Endothelial cell of hepatic sinusoid (primary cell): ENCODE data around the gene NR2F6.
"Not testable (repeated sequence)": the region's sequence is repeated elsewhere in the genome, so short reads cannot be mapped to it uniquely, and the experiment has no call there.

Source experiments
- in situ Hi-C: cut with HindIII; loops from 2 replicates; pipeline ENCODE4 v1.10.0; 2017; ENCODE audit warnings: low sequenced_read_pairs

NR2F6 gene

DNA sequence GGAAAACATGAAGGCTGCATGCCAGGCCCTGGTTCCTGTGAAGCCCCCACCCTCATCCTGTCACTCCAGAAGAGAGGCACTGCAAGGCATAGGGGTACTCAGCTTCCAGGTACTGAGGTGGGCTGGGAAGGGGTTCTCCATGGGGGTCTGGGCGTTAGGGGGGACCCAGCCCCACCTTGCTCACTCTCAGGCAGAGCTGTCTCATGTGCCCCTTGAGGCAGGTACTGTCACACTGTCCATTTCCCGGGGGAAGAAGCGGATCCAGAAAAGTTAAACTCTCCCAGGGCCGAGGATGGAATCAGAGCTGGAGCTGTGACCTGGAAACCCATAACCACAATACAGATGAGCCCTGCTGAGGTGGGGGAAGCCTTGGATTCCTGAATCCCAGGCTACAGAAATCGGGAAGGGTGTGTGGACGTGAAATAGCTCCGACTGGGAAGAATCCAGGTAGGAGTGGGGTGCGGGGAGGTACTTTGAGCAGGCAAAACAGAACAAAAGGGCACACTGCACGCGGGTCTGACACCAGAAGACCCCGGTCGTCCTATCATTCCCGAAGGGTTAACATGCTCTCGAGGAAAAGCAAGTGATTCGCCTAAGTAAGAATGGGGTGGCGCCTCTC lies 31.1 kb downstream of the NR2F6 start:
- in situ Hi-C loops: no loop called here

DNA sequence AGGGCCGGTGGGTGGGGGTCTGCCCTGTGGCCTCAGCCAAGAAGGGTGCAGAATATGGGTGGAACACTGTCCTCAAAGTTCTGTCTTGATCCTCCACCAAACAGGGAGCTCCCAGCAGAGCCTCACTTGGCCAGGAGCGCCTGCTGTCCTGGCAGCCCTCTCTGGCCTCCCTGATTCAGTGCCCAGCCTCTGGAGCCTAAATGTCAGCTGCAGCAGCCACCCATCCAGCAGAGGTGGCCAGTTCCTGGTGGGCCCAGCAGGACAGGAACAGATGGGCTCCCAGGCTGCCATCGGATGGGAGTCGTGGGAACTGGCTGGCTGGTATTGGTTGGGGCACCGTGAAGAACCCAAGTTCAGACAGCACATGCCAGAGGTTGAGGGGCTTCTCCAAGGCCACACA lies 32.4 kb downstream of the NR2F6 start:
- in situ Hi-C loops: no loop called here

DNA sequence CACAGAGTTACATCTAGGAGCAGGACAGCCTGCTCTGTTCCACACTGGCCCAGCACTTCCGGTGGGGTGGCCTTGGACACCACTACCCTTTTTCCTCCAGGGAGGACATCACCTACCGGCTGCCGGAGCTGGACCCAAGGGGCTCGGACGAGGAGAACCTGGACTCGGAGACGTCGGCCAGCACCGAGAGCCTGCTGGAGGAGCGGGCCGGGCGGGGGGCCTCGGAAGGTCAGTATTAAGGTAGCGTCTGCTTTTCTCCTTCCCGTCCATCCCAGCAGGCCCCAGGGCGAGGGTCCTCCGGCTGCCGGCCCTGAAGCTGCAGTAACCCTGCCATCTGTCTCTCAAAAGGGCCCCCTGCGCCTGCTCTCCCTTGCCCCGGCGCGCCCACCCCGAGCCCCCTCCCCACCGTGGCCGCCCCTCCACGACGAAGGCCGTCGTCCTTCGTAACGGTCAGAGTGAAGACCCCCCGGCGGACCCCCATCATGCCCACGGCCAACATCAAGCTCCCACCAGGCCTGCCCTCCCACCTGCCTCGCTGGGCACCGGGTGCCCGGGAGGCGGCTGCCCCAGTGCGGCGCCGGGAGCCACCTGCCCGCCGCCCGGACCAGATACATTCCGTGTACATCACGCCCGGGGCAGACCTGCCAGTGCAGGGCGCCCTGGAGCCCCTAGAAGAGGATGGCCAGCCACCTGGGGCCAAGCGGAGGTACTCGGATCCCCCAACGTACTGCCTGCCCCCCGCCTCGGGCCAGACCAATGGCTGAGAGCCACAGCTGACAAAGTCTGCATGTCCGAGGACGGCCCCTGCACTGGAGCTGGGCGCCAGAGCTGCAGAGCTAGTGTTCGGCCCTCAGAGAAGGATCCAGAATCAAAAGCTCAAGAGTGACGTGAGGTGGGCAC lies 33.9 kb downstream of the NR2F6 start:
- in situ Hi-C loops: no loop called here

DNA sequence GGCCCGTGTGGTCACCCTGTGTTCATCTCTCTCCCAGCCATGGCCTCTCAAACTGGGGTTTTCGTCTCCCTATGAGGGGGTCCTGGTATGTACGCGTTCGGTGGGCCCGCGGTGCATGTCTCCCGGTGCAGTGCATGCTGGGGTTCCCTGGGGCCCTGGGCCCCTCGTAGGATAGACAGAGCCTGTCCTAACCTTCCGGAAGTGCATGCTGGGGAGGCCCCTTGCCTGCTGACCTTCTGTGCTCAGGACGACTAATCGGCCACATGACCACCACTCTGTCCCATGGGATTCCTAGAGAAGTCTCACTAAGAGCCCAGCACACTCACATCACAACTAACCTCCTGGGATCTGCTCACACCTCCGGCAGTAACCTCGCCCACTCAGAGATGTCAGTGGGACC lies 35.4 kb downstream of the NR2F6 start:
- in situ Hi-C loops: no loop called here

DNA sequence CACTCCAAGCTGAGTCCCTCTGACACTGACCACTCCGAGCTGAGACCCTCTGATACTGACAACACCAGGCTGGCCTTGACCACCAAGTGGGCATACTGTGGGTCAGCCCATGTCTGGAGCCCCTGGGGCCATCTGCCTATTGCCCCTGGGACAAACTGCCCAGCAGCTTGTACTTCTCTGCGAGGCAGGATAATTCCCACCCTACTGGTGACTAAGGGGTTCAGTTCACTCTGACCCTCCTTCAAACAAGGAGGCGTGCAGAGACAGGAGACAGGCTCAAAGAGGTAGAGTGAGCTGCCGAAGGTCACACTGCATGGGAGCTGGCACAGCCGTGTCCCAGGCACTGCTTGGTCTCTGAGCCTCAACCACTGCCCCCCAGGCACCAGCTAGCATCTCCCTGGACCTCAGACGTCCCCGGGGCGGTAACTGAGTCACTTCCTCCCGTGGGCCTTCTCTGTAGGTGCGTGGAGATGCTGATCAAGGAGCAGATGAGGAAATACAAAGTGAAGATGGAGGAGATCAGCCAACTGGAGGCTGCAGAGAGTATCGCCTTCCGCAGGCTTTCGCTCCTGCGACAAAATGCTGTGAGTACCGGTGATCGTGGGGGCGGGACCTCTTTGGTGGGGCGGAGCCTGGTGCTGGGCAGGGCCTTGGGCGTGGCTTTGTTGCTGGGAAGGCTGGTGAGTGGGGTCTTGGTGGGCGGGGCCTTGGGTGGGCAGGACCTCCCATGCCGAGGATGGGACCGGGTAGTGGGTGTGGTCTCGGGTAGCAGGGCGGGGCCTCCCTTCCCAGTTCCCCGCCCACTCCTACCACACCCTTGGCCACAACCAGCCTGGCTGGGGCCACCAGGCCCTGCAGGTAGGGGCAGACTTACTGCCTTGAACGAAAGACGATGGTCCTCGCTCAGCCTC lies 36.3 kb downstream of the NR2F6 start:
- in situ Hi-C loops: no loop called here

DNA sequence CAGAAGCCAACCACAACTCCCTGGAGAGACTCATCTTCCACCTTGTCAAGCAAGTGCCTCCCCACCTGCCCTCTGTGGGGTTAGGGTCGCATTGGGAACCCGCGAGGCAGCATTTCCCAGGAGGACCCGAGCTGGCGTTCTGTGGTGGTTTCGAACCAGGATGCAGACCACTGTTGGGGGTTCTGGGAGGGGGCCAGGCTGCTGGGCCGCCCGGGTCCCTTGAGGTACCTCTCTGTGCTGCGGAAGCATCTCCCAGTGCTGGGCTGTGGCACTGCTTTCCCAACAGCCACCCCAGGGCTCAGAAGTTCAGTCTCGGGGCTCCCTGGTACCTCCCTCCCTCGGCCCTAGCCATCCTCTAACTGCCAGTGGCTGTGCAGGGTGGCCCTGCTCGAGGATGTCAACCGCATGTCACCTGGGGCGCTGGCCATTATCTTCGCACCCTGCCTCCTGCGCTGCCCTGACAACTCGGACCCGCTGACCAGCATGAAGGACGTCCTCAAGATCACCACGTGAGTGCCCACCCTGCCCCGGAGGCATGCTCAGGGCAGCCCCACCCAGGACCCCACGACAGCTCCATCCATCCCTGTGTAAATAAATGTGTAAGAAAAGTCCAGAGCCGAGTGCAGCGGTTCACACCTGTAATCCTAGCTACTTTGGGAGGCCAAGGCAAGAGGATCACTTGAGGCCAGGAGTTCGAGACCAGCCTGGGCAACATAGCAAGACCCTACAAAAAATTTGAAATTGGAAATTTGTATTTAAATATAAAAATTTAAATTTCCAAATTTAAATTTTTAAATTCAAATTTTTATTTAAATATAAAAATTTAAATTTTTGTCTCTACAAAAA lies 38.8 kb downstream of the NR2F6 start:
- in situ Hi-C loops: no loop called here

DNA sequence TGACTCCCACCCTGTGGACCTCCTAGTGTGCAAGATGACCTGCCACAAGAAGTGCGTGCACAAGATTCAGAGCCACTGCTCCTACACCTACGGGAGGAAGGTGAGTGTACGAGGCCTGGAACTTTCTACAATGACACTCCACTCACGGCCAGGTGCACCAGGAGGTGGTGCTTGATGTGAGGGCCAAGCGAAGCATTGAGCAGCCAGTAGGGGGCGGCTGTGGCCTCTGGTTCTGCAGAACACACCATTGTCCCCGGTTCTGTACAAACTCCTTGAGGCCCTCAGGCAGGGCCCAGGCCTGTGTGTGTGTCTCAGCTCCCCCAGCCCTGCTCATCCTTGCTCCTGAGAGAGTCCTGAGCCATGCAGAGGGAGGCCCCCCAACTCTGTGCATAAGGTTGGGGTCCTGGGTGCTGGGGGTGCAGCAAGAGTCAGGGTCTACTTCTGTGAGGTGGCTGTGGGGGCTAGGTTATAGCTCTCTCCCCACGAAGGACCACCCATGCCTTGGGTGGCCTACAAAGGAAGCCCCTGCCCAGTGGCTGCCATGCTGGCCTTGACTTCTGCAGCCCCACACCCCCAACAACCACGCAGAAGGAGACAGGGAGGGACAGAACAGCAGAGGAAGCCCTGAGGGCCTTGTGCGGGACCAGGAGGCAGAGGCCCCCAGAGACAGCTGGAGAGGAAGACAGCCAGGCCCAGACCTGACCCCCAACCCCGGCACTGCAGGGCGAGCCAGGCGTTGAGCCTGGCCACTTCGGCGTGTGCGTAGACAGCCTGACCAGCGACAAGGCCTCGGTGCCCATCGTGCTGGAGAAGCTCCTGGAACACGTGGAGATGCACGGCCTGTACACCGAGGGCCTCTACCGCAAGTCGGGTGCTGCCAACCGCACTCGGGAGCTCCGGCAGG lies 40.2 kb downstream of the NR2F6 start:
- in situ Hi-C loops: no loop called here

DNA sequence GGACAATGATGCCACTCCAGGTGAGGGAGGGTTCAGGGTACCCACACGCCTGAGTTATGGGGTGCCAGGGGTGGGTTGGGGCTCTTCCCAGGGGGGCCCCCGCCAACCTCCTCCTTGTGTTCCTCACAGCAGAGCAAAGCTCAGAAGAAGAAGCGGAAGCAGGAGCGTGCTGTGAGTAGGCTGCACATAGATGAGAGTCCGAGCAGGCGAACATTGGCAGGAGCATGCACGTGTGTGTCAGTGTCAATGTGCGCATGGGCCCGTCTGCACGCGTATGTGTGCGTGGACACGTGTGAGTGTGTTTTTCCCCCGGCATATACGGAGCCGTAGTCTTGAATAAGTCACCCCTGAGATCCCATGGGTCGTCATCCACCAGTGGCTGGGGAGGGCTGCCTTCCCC lies 43.0 kb downstream of the NR2F6 start:
- in situ Hi-C loops: no loop called here

DNA sequence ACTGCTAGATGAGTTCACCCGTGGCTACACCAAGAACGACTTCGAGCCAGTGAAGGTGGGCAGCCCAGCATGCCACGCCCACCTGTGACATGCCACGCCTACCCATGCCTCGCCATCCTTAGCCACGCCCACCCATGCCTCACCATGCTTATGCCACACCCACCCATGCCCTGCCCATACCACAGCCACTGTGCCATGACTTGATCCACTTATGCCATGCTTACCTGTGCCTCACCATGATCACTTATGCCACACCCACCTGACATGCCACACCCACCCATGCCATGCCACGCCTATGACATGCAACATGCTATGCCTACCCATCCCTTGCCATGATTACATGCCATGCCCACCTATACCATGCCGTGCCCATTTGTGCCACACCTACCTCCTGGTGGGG lies 43.5 kb downstream of the NR2F6 start:
- in situ Hi-C loops: no loop called here

DNA sequence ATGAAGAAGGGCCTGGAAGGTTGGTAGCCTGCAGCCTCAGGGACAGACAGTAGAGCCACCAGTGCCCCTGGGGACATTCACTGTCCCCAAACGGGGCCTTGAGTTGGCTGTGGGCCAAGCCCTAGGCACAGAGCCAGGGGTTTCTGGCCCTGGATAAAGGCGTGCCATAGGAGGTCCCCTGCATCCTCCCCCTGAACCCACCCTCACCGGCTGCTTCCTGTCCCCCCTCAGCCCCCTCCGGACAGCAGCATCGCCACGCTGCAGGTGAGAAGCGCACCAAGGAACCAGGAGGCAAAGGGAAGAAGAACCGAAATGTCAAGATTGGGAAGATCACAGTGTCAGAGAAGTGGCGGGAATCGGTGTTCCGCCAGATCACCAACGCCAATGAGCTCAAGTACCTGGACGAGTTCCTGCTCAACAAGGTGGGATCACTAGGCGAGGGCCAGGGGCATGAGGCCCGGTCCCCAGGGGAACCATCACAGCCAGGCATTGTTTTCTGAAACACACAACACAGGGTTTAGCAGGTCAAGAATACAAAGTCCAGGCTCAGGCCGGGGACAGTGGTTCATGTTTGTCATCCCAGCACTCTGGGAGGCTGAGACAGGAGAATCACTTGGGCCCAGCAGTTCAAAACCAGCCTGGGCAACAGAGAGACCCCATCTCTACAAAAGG lies 45.2 kb downstream of the NR2F6 start:
- in situ Hi-C loops: no loop called here

DNA sequence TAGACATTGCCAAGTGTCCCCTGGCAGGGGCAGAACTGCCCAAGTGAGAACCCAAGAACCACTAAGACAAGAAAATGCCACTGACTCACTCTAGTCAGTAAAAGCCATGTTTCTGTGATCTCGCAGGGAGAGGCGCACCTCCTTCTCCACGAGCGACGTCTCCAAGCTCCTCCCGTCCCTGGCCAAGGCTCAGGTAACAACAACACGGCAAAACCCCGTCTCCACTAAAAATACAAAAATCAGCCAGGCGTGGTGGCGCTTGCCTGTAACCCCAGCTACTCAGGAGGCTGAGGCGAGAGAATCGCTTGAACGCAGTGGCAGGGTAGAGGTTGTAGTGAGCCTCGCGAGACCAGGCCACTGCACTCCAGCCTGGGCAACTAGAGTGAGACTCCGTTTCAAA lies 48.1 kb downstream of the NR2F6 start:
- in situ Hi-C loops: no loop called here

DNA sequence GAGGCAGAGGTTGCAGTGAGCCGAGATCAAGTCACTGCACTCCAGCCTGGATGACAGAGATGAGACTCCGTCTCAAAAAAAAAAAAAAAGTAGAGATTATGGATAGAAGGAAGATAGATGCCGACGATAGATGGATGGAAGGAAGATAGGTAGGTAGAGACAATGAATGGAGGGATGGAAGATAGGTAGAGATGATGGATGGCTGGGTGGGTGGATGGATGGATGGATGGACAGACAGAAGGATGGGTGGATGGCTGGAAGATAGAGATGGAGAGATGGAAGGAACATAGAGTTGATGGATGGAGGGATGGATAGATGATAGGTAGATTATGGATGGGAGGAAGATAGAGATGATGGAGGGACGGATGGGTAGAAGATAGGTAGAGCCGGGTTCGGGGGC lies 49.1 kb downstream of the NR2F6 start:
- in situ Hi-C loops: no loop called here

DNA sequence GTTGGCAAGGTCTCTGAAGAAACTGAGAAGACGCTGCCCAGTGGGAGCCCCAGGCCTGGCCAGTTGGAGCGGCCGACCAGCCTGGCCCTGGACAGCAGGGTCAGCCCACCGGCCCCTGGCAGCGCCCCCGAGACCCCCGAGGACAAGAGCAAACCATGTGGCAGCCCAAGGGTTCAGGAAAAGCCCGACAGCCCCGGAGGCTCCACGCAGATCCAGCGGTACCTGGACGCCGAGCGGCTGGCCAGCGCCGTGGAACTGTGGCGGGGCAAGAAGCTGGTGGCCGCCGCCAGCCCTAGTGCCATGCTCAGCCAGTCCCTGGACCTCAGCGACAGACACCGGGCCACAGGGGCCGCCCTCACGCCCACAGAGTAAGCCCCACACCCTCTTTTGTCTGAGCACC lies 50.6 kb downstream of the NR2F6 start:
- in situ Hi-C loops: no loop called here

DNA sequence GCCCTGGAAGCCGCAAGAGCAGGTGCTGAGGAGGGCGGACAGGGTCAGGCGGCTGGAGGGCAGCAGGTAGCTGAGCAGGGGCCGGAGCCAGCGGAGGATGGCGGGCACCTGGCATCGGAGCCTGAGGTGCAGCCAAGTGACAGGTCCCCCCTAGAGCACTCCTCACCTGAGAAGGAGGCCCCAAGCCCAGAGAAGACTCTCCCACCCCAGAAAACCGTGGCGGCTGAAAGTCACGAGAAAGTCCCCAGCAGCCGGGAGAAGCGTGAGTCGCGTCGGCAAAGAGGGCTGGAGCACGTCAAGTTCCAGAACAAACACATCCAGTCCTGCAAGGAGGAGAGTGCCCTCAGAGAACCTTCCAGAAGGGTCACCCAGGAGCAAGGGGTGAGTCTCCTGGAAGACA lies 51.1 kb downstream of the NR2F6 start:
- in situ Hi-C loops: no loop called here

DNA sequence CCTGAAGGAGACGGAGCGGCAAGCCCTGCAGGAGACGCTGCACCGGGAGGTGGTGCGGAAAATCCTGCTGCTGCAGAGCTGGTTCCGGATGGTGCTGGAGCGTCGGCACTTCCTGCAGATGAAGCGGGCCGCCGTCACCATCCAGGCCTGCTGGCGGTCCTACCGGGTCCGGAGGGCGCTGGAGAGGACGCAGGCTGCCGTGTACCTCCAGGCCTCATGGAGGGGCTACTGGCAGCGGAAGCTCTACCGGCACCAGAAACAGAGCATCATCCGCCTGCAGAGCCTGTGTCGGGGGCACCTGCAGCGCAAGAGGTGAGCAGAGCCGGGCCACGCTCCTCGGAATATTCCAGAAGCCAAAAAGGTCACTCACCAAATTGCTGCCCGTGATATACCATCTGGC lies 53.0 kb downstream of the NR2F6 start:
- in situ Hi-C loops: no loop called here

DNA sequence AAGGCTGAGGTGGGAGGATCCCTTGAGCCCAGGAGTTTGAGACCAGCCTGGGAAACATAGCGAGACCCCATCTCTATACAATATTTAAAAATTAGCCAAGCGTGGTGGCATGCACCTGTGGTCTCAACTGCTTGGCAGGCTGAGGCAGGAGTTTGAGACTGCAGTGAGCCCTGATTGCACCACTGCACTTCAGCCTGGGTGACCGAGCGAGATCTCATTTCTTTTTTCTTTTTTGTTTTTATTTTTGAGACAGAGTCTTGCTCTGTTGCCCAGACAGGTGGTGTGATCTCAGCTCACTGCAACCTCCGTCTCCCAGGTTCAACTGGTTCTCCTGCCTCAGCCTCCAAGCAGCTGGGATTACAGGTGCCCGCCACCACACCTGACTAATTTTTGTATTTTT lies 54.0 kb downstream of the NR2F6 start:
- in situ Hi-C loops: not testable (repeated sequence)

DNA sequence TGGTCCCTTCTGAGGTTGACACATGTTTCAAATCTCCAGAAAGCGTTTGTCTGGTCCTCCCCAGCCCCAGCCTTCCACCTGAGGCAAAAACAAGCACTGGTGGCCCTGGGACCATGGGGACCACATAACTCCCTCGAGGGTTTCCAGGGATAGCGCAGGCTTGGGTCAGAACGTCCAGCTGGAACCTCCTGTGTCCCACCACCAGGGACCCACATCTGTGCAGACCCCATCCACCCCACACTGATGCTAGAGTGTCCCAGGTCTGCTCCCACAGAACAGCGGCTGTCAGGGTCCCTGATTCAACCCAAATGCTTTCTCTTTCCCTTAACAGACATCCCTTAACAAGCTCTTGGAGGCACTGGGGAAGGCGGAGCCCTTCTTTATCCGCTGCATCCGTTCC lies 60.1 kb downstream of the NR2F6 start:
- in situ Hi-C loops: no loop called here

DNA sequence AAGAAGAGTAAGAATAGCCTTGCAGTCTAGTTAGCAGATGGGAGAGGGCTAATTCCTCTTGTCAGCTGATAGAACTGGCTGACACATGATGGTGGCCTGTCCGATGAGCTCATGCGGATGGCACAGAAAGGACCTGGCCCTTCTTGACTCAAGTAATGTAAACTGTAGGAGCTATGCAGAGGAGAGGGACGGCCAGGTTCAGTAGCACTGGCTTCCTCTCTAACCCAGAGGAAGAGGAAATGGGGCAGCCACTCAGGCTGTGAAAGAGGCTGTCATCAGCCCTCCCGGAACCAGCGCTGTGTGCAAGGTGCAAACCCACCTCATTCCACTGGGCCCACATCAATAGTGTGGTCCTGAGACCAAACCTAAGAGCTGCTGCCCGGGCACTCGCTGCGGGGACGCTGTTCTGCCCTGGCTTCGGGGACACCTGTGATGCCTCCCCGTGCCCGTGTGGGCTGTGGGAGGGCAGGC lies 61.3 kb downstream of the NR2F6 start:
- in situ Hi-C loops: no loop called here

DNA sequence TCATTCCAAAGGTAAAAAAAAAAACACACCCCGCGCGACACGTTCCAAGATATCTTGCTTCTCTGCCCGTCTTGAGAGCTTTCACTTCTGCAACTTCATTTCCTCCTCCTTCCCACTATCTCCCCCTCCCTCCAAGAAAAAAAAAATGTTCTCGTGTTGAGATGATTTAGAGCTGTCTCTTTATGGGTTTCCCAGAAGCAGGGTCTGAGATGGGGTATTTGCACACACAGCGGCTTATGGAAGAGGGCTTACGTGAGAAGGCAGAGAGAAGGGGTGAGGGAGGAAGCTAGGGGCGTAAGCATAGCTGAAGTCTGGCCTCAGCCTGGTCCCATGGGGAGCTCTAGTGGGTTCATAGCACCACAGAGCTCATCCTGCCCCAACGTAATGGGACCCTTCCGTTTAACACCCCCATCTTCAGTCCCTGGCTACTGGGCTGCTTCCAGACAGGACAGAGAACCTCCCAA lies 61.8 kb downstream of the NR2F6 start:
- in situ Hi-C loops: no loop called here
